Glomerular endothelial cell (primary cell): ENCODE results near the gene SGK1. TPM values are rescaled to one million over a fixed set of nuclear protein-coding genes. Genes with fewer than 3 reads are reported as not detected.
A peak's percentile ranks its signal among the peaks of the same experiment; 100 is the strongest.
"Not testable (repeated sequence)": the region's sequence is repeated elsewhere in the genome, so short reads cannot be mapped to it uniquely, and the experiment has no call there.

Source experiments
- DNase-seq: peaks from one replicate; pipeline ENCODE4 v3.0.0-alpha.2; 2011; ENCODE audit warnings: low read depth, low spot score; ENCODE audit errors: extremely low read depth
- total RNA-seq: library from RNA; depleted of rRNA; stranded (reverse); fragments of >200 nt; gene quantifications from 2 replicates; pipeline ENCODE4 v1.2.3, GENCODE V29; 2015

The SGK1 gene
- total RNA-seq, 1 donor from 2014 or later: 90.3 TPM

DNA sequence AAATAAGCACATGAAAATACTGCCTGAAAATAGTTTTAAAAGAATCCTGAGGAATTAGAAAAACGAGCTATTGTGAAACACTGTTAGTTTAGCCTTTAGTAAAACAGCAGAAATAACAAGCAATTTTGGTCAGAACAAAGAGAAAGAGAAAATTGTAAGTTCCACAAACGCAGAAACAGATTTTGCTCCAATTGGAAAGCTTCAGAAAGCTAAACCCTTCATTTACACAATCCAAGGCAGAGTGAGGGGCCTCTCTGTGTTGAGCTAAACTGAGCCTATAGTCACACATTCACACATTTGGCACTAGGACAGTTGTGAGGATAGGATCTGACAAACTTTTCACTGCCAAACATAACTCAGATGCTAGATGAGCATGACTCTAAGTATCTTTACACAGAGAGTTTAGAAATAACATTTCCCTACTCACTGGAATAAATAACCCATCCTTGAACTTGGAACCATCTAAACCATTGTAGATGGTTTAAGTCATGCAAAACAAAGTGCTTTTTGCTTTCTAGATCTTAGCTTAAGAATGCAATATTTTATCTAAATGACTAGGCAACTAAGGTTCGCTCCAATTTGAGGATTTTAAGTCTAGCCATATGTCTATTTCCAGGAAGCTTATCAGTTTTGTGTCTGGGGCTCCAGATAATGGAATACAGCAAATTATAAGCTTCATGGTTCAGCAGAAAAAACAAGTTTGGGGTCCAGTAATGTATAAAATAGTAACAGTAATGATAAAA is 122.6 kb downstream of the SGK1 start:
- no peak for DNase-seq

GRCh38 chr6:134193536-134194498 is 124.1 kb downstream of the SGK1 start:
- no peak for DNase-seq

GRCh38 chr6:134192609-134193008 is 125.3 kb downstream of the SGK1 start:
- not testable (repeated sequence) for DNase-seq

GRCh38 chr6:134190883-134191282 is 127.0 kb downstream of the SGK1 start:
- DNase-seq: no peak

DNA sequence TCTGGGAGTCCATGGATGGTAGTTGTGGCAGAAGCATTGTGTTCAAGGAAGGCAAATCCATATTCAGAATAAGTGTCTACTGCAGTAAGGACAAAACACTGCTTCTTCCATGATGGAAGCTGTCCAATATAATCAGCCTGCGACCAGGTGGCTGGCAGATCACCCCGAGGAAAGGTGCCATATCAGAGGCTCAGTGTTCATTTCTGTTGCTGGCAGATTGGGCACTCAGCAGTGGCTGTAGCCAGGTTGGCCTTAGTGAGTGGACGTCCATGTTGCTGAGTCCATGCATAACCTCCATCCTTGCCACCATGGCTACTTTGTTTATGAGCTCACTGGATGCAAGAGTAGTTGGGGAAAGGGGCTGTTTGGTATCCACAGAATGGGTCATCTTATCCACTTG is 130.2 kb downstream of the SGK1 start:
- no peak for DNase-seq

DNA sequence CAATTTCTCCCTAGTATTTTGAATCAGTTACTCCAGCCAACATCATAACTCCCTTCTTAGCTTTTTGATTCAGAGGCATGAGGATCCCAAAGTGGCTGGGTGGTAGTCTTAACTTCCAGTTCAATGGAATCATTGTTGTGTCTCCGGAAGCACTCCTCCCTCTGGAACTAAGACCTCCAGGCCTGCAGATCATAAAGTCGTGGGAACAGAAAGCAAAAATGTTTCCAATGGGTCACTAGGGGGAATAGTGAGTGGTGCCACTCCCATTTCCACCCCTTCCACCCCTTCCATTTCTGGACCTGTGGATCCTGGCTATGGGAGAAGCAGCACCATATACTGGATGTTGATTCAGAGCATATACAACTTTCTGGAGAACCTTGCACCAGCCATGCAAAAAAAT is 130.8 kb downstream of the SGK1 start:
- DNase-seq: no peak

- DNase-seq: no peak
These were observed 131.6 kb downstream of the SGK1 start for GRCh38 chr6:134186355-134186754.

DNA sequence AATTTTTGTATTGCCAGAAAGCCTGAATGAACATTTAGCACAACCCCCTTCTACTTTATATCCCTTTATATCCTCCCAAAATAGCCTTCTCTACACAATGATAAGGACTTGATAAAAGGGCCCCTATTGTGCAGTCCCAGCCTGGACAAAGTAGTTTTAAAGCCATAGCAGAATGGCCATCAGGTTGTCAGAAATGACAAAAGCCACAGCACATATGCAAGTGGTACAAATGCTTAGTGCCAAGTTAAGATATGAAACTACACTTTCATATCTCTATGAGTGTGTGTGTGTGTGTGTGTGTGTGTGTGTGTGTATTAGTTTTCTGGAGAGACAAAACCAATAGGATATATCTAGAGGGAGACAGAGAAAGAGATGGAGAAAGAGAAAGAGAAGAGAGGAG is 132.6 kb downstream of the SGK1 start:
- no peak for DNase-seq

- no peak for DNase-seq
These were observed 134.1 kb downstream of the SGK1 start for GRCh38 chr6:134183844-134184243.

GRCh38 chr6:134182528-134182927 is 135.4 kb downstream of the SGK1 start:
- DNase-seq: no peak

- not testable (repeated sequence) for DNase-seq
These were observed 136.2 kb downstream of the SGK1 start for GRCh38 chr6:134181726-134182125.

GRCh38 chr6:134181251-134181650 is 136.7 kb downstream of the SGK1 start:
- not testable (repeated sequence) for DNase-seq

DNA sequence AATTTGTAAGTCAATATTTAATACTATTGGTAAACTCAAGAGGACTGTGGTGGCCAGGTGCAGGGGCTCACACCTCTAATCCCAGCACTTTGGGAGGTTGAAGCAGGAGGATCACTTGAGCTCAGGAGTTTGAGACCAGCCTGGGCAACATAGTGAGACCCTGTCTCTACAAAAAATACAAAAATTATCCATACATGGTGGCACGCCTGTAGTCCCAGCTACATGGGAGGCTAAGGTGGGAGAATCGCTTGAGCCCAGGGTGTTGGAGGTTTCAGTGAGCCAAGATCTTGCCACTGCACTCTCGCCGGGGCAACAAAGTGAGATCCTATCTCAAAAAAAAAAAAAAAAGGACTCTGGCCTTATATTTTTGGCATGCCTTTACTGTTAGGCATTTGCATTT is 137.4 kb downstream of the SGK1 start:
- not testable (repeated sequence) for DNase-seq

DNA sequence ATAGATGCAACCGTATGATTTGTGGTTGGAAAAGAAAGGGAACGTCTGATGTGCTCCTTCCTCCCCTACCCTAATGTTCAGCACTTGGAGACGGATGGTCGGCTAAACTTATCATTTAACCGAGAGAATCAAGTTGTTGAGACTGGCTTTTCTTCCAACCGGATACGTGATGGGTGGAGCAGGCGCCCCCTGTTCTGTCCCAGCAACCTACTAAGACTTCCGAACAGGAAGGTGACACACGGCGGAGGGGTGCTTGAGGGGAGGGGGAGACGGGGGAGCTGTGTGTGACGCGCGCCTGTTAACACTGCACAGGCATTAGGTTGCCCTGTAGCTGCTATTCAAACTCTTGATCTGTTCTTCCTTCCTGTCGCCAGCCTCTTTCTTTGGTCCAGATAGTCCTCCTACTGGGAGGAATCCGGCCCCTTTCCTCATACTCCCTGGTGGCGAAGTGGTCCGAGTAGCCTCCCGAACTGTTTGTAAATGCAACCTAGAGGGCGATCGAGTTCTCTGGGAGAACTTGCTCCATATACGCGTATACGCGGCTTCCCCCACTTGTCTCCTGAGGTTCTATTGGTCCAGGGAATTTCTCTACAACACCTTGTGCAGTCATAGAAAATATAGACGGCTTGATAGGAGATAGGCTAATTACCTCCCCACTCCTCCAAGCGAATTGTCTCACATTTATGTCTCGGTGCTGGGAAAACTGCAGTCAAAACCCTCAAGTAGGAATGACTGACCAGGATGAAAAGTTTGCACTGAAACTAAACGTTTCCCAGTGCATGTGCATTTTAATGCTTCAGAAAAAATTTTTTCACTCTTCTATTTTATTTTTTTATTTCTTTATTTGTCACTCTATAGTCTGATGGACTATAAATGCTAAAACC is 139.5 kb downstream of the SGK1 start:
- DNase-seq: peak; percentile 82

GRCh38 chr6:134177753-134178160 is 140.2 kb downstream of the SGK1 start:
- no peak for DNase-seq

DNA sequence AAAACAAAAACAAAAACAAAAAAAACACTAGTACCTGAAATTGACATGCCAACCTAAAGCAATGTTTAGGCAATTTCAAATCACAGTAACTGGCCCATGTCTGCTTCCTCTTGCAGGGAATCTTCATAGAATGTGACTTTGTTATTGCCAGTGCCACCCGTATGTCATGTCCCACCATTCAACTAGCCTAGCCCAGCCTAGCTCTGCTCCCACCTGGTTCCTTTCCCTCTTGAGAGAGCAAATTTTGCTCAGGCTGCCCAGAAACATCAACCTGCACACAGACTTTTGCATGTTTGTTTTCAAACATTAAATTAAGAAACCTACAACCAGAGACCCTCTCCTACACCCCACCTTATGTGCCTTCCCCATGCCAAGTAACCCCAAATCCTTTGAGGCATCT is 140.7 kb downstream of the SGK1 start:
- no peak for DNase-seq

GRCh38 chr6:134176264-134176975 is 141.5 kb downstream of the SGK1 start:
- DNase-seq: no peak

DNA sequence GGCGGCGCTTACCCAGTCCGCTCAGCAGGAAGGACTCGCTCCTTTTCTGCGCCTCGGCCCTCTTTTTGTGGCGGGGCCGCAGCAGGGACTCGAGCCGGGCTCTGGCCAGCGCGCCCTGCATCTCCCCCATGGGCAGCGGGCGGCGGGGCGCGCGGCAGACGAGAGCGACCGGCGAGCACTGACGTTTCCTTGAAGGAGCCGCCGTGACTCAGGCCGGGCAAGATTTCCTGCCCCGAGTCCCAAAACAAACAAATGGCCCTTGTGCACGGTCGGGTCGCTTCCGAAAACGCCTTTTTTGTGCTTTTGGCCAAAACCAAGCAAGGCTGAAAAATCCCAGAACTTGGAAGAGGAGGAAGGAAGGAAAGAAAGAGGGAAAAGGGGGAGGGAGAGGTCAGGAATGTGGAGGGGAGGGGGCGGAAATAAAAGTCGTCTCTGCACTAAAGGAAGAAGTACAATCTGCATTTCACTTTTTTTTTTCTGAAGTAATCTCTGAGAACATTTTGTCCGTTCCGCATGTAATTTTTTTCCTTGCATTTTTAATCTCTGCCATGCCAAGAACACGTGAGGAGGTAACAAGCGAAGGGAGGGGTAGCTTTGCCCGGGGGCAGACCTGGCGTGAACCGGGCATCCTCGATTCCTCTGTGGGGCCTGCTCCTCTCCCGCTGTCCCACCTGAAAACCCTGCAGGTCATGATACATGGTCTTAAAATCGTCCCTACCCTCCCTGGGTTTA is 142.2 kb downstream of the SGK1 start:
- no peak for DNase-seq
